Prostate gland (tissue), 2 donors: ENCODE data around the gene ATG4A.

Experiments used
- POLR2A ChIP-seq: fragments of 450-650 bp; IDR thresholded peaks from one replicate; pipeline ENCODE4 v1.6.1; 2016; ENCODE audit warnings: antibody characterized with exemption, mild to moderate bottlenecking
- TF ChIP-seq, protein P1 (sequence below), 4 experiments: fragments of 200-600 bp in 2 of 4; fragments of 450-650 bp in 2 of 4; sonication (generic) in 2 of 4; IDR thresholded peaks; 1 replicate in 3 of 4; 2 replicates in 1 of 4; pipeline ENCODE4 v1.5.1; 2016 to 2019; ENCODE audit warnings: antibody characterized with exemption in 4 of 4, mild to moderate bottlenecking in 2 of 4, moderate library complexity in 2 of 4

GRCh38 chrX:108071578-108071977 is 20.0 kb upstream of the ATG4A start:
- no peak for TF ChIP-seq POLR2A
- TF ChIP-seq, protein P1, sequence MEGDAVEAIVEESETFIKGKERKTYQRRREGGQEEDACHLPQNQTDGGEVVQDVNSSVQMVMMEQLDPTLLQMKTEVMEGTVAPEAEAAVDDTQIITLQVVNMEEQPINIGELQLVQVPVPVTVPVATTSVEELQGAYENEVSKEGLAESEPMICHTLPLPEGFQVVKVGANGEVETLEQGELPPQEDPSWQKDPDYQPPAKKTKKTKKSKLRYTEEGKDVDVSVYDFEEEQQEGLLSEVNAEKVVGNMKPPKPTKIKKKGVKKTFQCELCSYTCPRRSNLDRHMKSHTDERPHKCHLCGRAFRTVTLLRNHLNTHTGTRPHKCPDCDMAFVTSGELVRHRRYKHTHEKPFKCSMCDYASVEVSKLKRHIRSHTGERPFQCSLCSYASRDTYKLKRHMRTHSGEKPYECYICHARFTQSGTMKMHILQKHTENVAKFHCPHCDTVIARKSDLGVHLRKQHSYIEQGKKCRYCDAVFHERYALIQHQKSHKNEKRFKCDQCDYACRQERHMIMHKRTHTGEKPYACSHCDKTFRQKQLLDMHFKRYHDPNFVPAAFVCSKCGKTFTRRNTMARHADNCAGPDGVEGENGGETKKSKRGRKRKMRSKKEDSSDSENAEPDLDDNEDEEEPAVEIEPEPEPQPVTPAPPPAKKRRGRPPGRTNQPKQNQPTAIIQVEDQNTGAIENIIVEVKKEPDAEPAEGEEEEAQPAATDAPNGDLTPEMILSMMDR (IDR thresholded peaks at IDR 0.05), result no peak
